HCT116 (cell line): Measurements from ENCODE around the gene DIP2A. TPM values are rescaled to one million over a fixed set of nuclear protein-coding genes. Genes with fewer than 3 reads are reported as not detected.

ENCODE experiments used
- ATAC-seq: fragments of 200-7000 bp; cut with Tn5 transposase; 2 replicates; pipeline ENCODE4 v1.9.1; 2020; ENCODE audit warnings: mild to moderate bottlenecking, moderate library complexity
- BruUV-seq: library from RNA; stranded (reverse); fragments of 400-500 nt; replicated peaks from 2 replicates; lab custom pipeline; 2021; lab: Mats Ljungman, UMichigan
- CTCF ChIA-PET: fragments of 300-600 bp; sonication (Branson Sonifier 250); formaldehyde crosslinking; loops from one replicate; lab custom pipeline; 2021; ENCODE audit warnings: antibody characterized with exemption; lab: Charles Lee
- POLR2A ChIA-PET: fragments of 300-600, 350-600 bp; sonication (Branson Sonifier 250); formaldehyde crosslinking; loops from one replicate; lab custom pipeline; 2021; ENCODE audit warnings: antibody characterized with exemption; lab: Charles Lee
- RAD21 ChIA-PET, 2 experiments: fragments of 300-600 bp; sonication (Branson Sonifier 250); formaldehyde crosslinking; loops; one replicate each; lab custom pipeline; 2023; ENCODE audit warnings: low total read pairs in 2 of 2; ENCODE audit not compliant: uncharacterized antibody in 2 of 2, unreplicated experiment in 2 of 2, low non-redundant PET in 1 of 2; lab: Charles Lee
- DNase-seq: peaks from one replicate; pipeline ENCODE4 v3.0.0-alpha.2; 2010; ENCODE audit warnings: low read depth, low spot score
- H2AFZ ChIP-seq: fragments of 200-600 bp; shearing (Covaris generic), sonication (generic); 2 replicates; pipeline ENCODE4 v1.6.1; 2017; ENCODE audit warnings: low read depth, mixed run types, mixed read lengths, antibody characterized with exemption, low read length; ENCODE audit not compliant: poor library complexity, severe bottlenecking
- H3K27ac ChIP-seq: 2 replicates; pipeline ENCODE4 v1.5.1; 2012; ENCODE audit warnings: low read depth, low read length
- H3K27me3 ChIP-seq: fragments of 200-600 bp; sonication (generic); 2 replicates; pipeline ENCODE4 v1.6.1; 2016; ENCODE audit warnings: mixed run types, low read length, mixed read lengths; ENCODE audit not compliant: insufficient read depth
- H3K36me3 ChIP-seq, 2 experiments: fragments of 200-500 bp in 1 of 2; fragments of 200-600 bp in 1 of 2; sonication (Bioruptor generic) in 1 of 2; sonication (generic) in 1 of 2; 2 replicates each; pipeline versions ENCODE4 v1.5.1 to v1.6.1; 2014 to 2016; ENCODE audit warnings: low read length in 2 of 2, inconsistent platforms in 1 of 2, mixed read lengths in 1 of 2, mixed run types in 1 of 2; ENCODE audit not compliant: insufficient read depth in 2 of 2, control insufficient read depth in 1 of 2
- H3K4me1 ChIP-seq, 2 experiments: fragments of 200-600 bp in 1 of 2; sonication (generic) in 1 of 2; 2 replicates each; pipeline versions ENCODE4 v1.5.1 to v1.6.1; 2012 to 2017; ENCODE audit warnings: low read length in 2 of 2, inconsistent platforms in 1 of 2, mild to moderate bottlenecking in 1 of 2, mixed read lengths in 1 of 2, mixed run types in 1 of 2, moderate library complexity in 1 of 2; ENCODE audit not compliant: insufficient read depth in 2 of 2, control insufficient read depth in 1 of 2
- H3K4me2 ChIP-seq: fragments of 200-600 bp; sonication (generic); 2 replicates; pipeline ENCODE4 v1.6.1; 2017; ENCODE audit warnings: mixed run types, low read length, mixed read lengths
- H3K4me3 ChIP-seq, 2 experiments: fragments of 200-600 bp in 1 of 2; sonication (generic) in 1 of 2; replicated peaks in 1 of 2; 2 replicates each; pipeline ENCODE4 v1.5.1; 2011 to 2016; ENCODE audit warnings: low read length in 2 of 2, control low read depth in 1 of 2, low read depth in 1 of 2, mild to moderate bottlenecking in 1 of 2, mixed read lengths in 1 of 2, mixed run types in 1 of 2
- H3K79me2 ChIP-seq: fragments of 200-600 bp; sonication (generic); 2 replicates; pipeline ENCODE4 v1.6.1; 2017; ENCODE audit warnings: mild to moderate bottlenecking, mixed run types, low read length, moderate library complexity, mixed read lengths; ENCODE audit not compliant: insufficient read depth
- H3K9ac ChIP-seq: fragments of 200-600 bp; sonication (generic); 2 replicates; pipeline ENCODE4 v1.6.1; 2016; ENCODE audit warnings: low read length, mixed read lengths
- H3K9me2 ChIP-seq: fragments of 200-600 bp; sonication (generic), shearing (Covaris generic); 2 replicates; pipeline ENCODE4 v1.6.1; 2017; ENCODE audit warnings: mixed run types, mild to moderate bottlenecking, moderate library complexity; ENCODE audit not compliant: insufficient read depth
- H3K9me3 ChIP-seq, 2 experiments: fragments of 200-500 bp in 1 of 2; fragments of 200-600 bp in 1 of 2; sonication (Bioruptor generic) in 1 of 2; sonication (generic) in 1 of 2; 2 replicates each; pipeline ENCODE4 v1.6.1; 2014 to 2017; ENCODE audit warnings: low read length in 2 of 2, mixed read lengths in 2 of 2, inconsistent platforms in 1 of 2, low read depth in 1 of 2, mild to moderate bottlenecking in 1 of 2, mixed run types in 1 of 2, moderate library complexity in 1 of 2; ENCODE audit not compliant: control insufficient read depth in 1 of 2, insufficient read depth in 1 of 2
- H4K20me1 ChIP-seq: fragments of 200-600 bp; sonication (generic), shearing (Covaris generic); 2 replicates; pipeline ENCODE4 v1.6.1; 2017; ENCODE audit warnings: mixed run types, mild to moderate bottlenecking, moderate library complexity; ENCODE audit not compliant: insufficient read depth
- ATF3 ChIP-seq: IDR thresholded peaks from 2 replicates; pipeline ENCODE4 v1.6.1; 2012
- CBX3 ChIP-seq: IDR thresholded peaks from 2 replicates; pipeline ENCODE4 v1.6.1; 2012; ENCODE audit warnings: low read depth
- CEBPB ChIP-seq: IDR thresholded peaks from 2 replicates; pipeline ENCODE4 v1.6.1; 2012; ENCODE audit warnings: low read depth
- CTCF ChIP-seq, 3 experiments: fragments of 200-600 bp in 1 of 3; sonication (generic) in 1 of 3; IDR thresholded peaks in 2 of 3; conservative IDR thresholded peaks in 1 of 3; 2 replicates each; pipeline ENCODE4 v1.5.1; 2012 to 2017; ENCODE audit warnings: low read depth in 2 of 3, low read length in 2 of 3, antibody characterized with exemption in 1 of 3, borderline replicate concordance in 1 of 3, control low read depth in 1 of 3, mild to moderate bottlenecking in 1 of 3, mixed read lengths in 1 of 3, mixed run types in 1 of 3, moderate library complexity in 1 of 3; ENCODE audit not compliant: insufficient read depth in 1 of 3
- EGR1 ChIP-seq: IDR thresholded peaks from 2 replicates; pipeline ENCODE4 v1.6.1; 2012; ENCODE audit warnings: low read depth
- ELF1 ChIP-seq: IDR thresholded peaks from 2 replicates; pipeline ENCODE4 v1.6.1; 2012; ENCODE audit warnings: low read depth, borderline replicate concordance
- EZH2phosphoT487 ChIP-seq: fragments of 200-600 bp; IDR thresholded peaks from 2 replicates; pipeline ENCODE4 v1.6.1; 2018; ENCODE audit warnings: antibody characterized with exemption, borderline replicate concordance
- FOSL1 ChIP-seq: IDR thresholded peaks from 2 replicates; pipeline ENCODE4 v1.6.1; 2012; ENCODE audit warnings: low read depth
- POLR2A ChIP-seq: IDR thresholded peaks from 2 replicates; pipeline ENCODE4 v1.7.0; 2011; ENCODE audit warnings: borderline replicate concordance; ENCODE audit not compliant: insufficient read depth, insufficient read length; ENCODE audit errors: extremely low read depth
- RAD21 ChIP-seq: IDR thresholded peaks from 2 replicates; pipeline ENCODE4 v1.6.1; 2012; ENCODE audit warnings: low read depth, mild to moderate bottlenecking
- REST ChIP-seq: IDR thresholded peaks from 2 replicates; pipeline ENCODE4 v1.6.1; 2012; ENCODE audit warnings: low read depth
- SIN3A ChIP-seq: IDR thresholded peaks from 2 replicates; pipeline ENCODE4 v1.6.1; 2012; ENCODE audit warnings: low read depth
- SP1 ChIP-seq: IDR thresholded peaks from 2 replicates; pipeline ENCODE4 v1.6.1; 2012; ENCODE audit warnings: low read depth
- SRF ChIP-seq: IDR thresholded peaks from 2 replicates; pipeline ENCODE4 v1.6.1; 2012; ENCODE audit warnings: low read depth
- TCF7L2 ChIP-seq: IDR thresholded peaks from 2 replicates; pipeline ENCODE4 v1.7.0; 2011; ENCODE audit warnings: borderline replicate concordance, inconsistent platforms; ENCODE audit not compliant: insufficient read depth, insufficient read length; ENCODE audit errors: extremely low read depth
- YY1 ChIP-seq: IDR thresholded peaks from 2 replicates; pipeline ENCODE4 v1.6.1; 2011; ENCODE audit warnings: low read length, low read depth, moderate library complexity, mild to moderate bottlenecking; ENCODE audit not compliant: insufficient replicate concordance; ENCODE audit errors: extremely low read depth
- ZFX ChIP-seq: fragments of 450-650 bp; IDR thresholded peaks from 2 replicates; pipeline ENCODE4 v1.6.1; 2017
- intact Hi-C: fragments of 100-400 bp; cut with micrococcal nuclease; formaldehyde crosslinking; loops from 2 replicates; pipeline ENCODE4 v1.10.0; 2022
- total RNA-seq: library from RNA; stranded (reverse); gene quantifications from one replicate; pipeline ENCODE4 v1.2.1, GENCODE V29; 2021; ENCODE audit not compliant: unreplicated experiment

Gene DIP2A
- total RNA-seq, 1 experiment from 2014 or later: 39.9 TPM

- Histone ChIP-seq H3K4me3 (no peak overlapping the region), H3K79me2 (no peaks in the 10 kb centered on the region), H2AFZ (no peak overlapping the region), H3K9me2 (no peaks in the 10 kb centered on the region), H3K9ac (no peak overlapping the region), H3K4me2 (no peak overlapping the region), H3K36me3 (peaks cover 13 to 16% of the 10 kb centered on the region in 2 experiments), H3K27me3 (no peaks in the 10 kb centered on the region), H3K9me3 (no peaks in the 10 kb centered on the region), H3K27ac (no peak overlapping the region), H3K4me1 (peaks cover 3 to 15% of the 10 kb centered on the region in 2 experiments; a peak in 3 of 4 replicates), H4K20me1 (no peaks in the 10 kb centered on the region)
- ATAC-seq (no peak), DNase-seq (no peak)
- ChIA-PET RAD21 (no interaction called here), CTCF (no interaction called here), POLR2A (no interaction called here)
- TF ChIP-seq EGR1 (no peak), SIN3A (no peak), ELF1 (no peak), CBX3 (no peak), SRF (no peak), RAD21 (no peak), POLR2A (no peak), FOSL1 (no peak), CEBPB (no peak), CTCF (IDR thresholded peaks at IDR 0.05 in 2 of 3, conservative IDR thresholded peaks at IDR 0.05 in 1 of 3; ENCODE audit: borderline replicate concordance in 1 of 3, insufficient read depth in 1 of 3, low read depth in 2 of 3, low read length in 2 of 3) (no peak), REST (no peak), EZH2phosphoT487 (no peak), ATF3 (no peak), SP1 (no peak), YY1 (no peak), TCF7L2 (no peak), ZFX (no peak)
- intact Hi-C loops: no loop called here
- no TSS peak for BruUV-seq
Measured at GRCh38 chr21:46507562-46507961, 48.9 kb downstream of the DIP2A start.
